ENCODE data around the gene FSTL4.

FSTL4 gene

GRCh38 chr5:133405275-133406034 is 206.9 kb downstream of the FSTL4 start:
- TF ChIP-seq ZFX (IDR thresholded peaks at IDR 0.05; ENCODE audit: borderline replicate concordance) (no peak), CTCF (IDR thresholded peaks at IDR 0.05) (no peak)
- H3K27ac ChIP-seq = no peak overlapping the region

- H3K27ac ChIP-seq = no peak overlapping the region
- TF ChIP-seq ZFX (IDR thresholded peaks at IDR 0.05; ENCODE audit: borderline replicate concordance) = no peak
- no peak for TF ChIP-seq CTCF (IDR thresholded peaks at IDR 0.05)
Observed at GRCh38 chr5:133404724-133405123, 207.6 kb downstream of the FSTL4 start.

- no peak overlapping the region for H3K27ac ChIP-seq
- no peak for TF ChIP-seq ZFX (IDR thresholded peaks at IDR 0.05; ENCODE audit: borderline replicate concordance)
- no peak for TF ChIP-seq CTCF (IDR thresholded peaks at IDR 0.05)
Observed at GRCh38 chr5:133403741-133404364, 208.5 kb downstream of the FSTL4 start.

GRCh38 chr5:133402775-133403174 is 209.6 kb downstream of the FSTL4 start:
- H3K27ac ChIP-seq = no peak overlapping the region
- no peak for TF ChIP-seq CTCF (IDR thresholded peaks at IDR 0.05)
- no peak for TF ChIP-seq ZFX (IDR thresholded peaks at IDR 0.05; ENCODE audit: borderline replicate concordance)

- no peak for TF ChIP-seq ZFX (IDR thresholded peaks at IDR 0.05; ENCODE audit: borderline replicate concordance)
- no peak for TF ChIP-seq CTCF (IDR thresholded peaks at IDR 0.05)
Observed at GRCh38 chr5:133401731-133402347, 210.5 kb downstream of the FSTL4 start.

GRCh38 chr5:133400831-133401351 is 211.4 kb downstream of the FSTL4 start:
- TF ChIP-seq CTCF (IDR thresholded peaks at IDR 0.05) (no peak), ZFX (IDR thresholded peaks at IDR 0.05; ENCODE audit: borderline replicate concordance) (no peak)
- no peak overlapping the region for H3K27ac ChIP-seq

More at GRCh38 chr5:133401731-133402347, 210.5 kb downstream of the FSTL4 start:
- no peak overlapping the region for H3K27ac ChIP-seq
